OCI-LY1 (cell line): Measurements from ENCODE around the gene SCN8A.
A peak's percentile ranks its signal among the peaks of the same experiment; 100 is the strongest.

ENCODE experiments used
- H2AFZ ChIP-seq: fragments of 200-600 bp; sonication (generic), shearing (Covaris generic); 2 replicates; pipeline ENCODE4 v1.6.0; 2014; ENCODE audit warnings: antibody characterized with exemption, mild to moderate bottlenecking, low read length
- H3F3A ChIP-seq: fragments of 200-600 bp; sonication (generic), shearing (Covaris generic); 2 replicates; pipeline ENCODE4 v1.6.0; 2014; ENCODE audit warnings: mild to moderate bottlenecking, antibody characterized with exemption, low read length, moderate library complexity; ENCODE audit not compliant: insufficient read depth
- H3K27ac ChIP-seq: fragments of 200-600 bp; sonication (generic); 2 replicates; pipeline ENCODE4 v1.5.1; 2014; ENCODE audit warnings: low read length, mixed run types, mild to moderate bottlenecking, low read depth; ENCODE audit not compliant: poor library complexity, severe bottlenecking
- H3K27me3 ChIP-seq: fragments of 200-600 bp; sonication (generic); 2 replicates; pipeline ENCODE4 v1.6.0; 2014; ENCODE audit warnings: antibody characterized with exemption, mild to moderate bottlenecking, low read length, moderate library complexity; ENCODE audit not compliant: insufficient read depth
- H3K36me3 ChIP-seq: fragments of 200-600 bp; sonication (generic); 2 replicates; pipeline ENCODE4 v1.6.1; 2014; ENCODE audit warnings: mild to moderate bottlenecking, antibody characterized with exemption, low read length, moderate library complexity, mixed read lengths; ENCODE audit not compliant: insufficient read depth
- H3K4me1 ChIP-seq: fragments of 200-600 bp; sonication (generic); 2 replicates; pipeline ENCODE4 v1.5.1; 2014; ENCODE audit warnings: mild to moderate bottlenecking, low read length, moderate library complexity; ENCODE audit not compliant: insufficient read depth, severe bottlenecking
- H3K4me2 ChIP-seq: fragments of 200-600 bp; sonication (generic), shearing (Covaris generic); 2 replicates; pipeline ENCODE4 v1.6.1; 2014; ENCODE audit warnings: low read length
- H3K4me3 ChIP-seq: fragments of 200-600 bp; sonication (generic); 2 replicates; pipeline ENCODE4 v1.5.1; 2014; ENCODE audit warnings: low read length, low read depth, mild to moderate bottlenecking, mixed read lengths; ENCODE audit not compliant: poor library complexity, severe bottlenecking
- H3K79me2 ChIP-seq: fragments of 200-600 bp; shearing (Covaris generic); 2 replicates; pipeline ENCODE4 v1.6.1; 2016; ENCODE audit warnings: mixed run types, low read length, mixed read lengths; ENCODE audit not compliant: insufficient read depth
- H3K9ac ChIP-seq: fragments of 200-600 bp; sonication (generic), shearing (Covaris generic); 2 replicates; pipeline ENCODE4 v1.6.1; 2014; ENCODE audit warnings: mild to moderate bottlenecking, low read length, mixed read lengths
- H3K9me2 ChIP-seq: fragments of 200-600 bp; sonication (generic), shearing (Covaris generic); 2 replicates; pipeline ENCODE4 v1.6.1; 2014; ENCODE audit warnings: low read depth, mild to moderate bottlenecking, low read length, mixed read lengths
- H3K9me3 ChIP-seq: fragments of 200-600 bp; shearing (Covaris generic); 2 replicates; pipeline ENCODE4 v1.6.1; 2014; ENCODE audit warnings: low read length, mixed read lengths
- H4K20me1 ChIP-seq: fragments of 200-600 bp; sonication (generic), shearing (Covaris generic); 2 replicates; pipeline ENCODE4 v1.6.0; 2016; ENCODE audit warnings: mild to moderate bottlenecking, low read length; ENCODE audit not compliant: insufficient read depth
- CTCF ChIP-seq: fragments of 200-600 bp; sonication (generic), shearing (Covaris generic); IDR thresholded peaks from 2 replicates; pipeline ENCODE4 v1.5.1; 2017; ENCODE audit warnings: mild to moderate bottlenecking, antibody characterized with exemption, low read length, moderate library complexity, mixed read lengths
- EZH2 ChIP-seq: fragments of 200-600 bp; sonication (generic), shearing (Covaris generic); IDR thresholded peaks from 2 replicates; pipeline ENCODE4 v1.8.0; 2017; ENCODE audit warnings: borderline replicate concordance, mixed run types, mild to moderate bottlenecking, antibody characterized with exemption, low read length, moderate library complexity, mixed read lengths

SCN8A gene

GRCh38 chr12:51820526-51821439 is 229.8 kb downstream of the SCN8A start:
- H3K9me2 ChIP-seq, result no peaks in the 10 kb centered on the region
- no peak overlapping the region for H2AFZ ChIP-seq
- no peaks in the 10 kb centered on the region for H3K4me1 ChIP-seq
- H3K27ac ChIP-seq, result no peak overlapping the region
- TF ChIP-seq CTCF, result peak; percentile 23
- TF ChIP-seq EZH2, result no peak
- H3K79me2 ChIP-seq, result no peaks in the 10 kb centered on the region
- H4K20me1 ChIP-seq, result no peaks in the 10 kb centered on the region
- no peaks in the 10 kb centered on the region for H3K36me3 ChIP-seq
- no peaks in the 10 kb centered on the region for H3K9me3 ChIP-seq
- peak overlapping the region; percentile 41; the same call in 1 of the 2 replicates for H3K4me2 ChIP-seq
- no peak overlapping the region for H3K9ac ChIP-seq
- H3K4me3 ChIP-seq, result peak overlapping the region; percentile 43
- no peaks in the 10 kb centered on the region; the same call in 1 of the 2 replicates for H3K27me3 ChIP-seq
- H3F3A ChIP-seq, result no peaks in the 10 kb centered on the region

- no peaks in the 10 kb centered on the region for H3K9me2 ChIP-seq
- no peak overlapping the region for H3K9ac ChIP-seq
- peak overlapping the region; percentile 43 for H3K4me3 ChIP-seq
- no peaks in the 10 kb centered on the region for H3K9me3 ChIP-seq
- no peaks in the 10 kb centered on the region for H3K79me2 ChIP-seq
- no peak overlapping the region for H3K27ac ChIP-seq
- H2AFZ ChIP-seq, result no peak overlapping the region
- no peaks in the 10 kb centered on the region; the same call in 1 of the 2 replicates for H3K27me3 ChIP-seq
- TF ChIP-seq EZH2 (no peak), CTCF (no peak)
- H3K4me2 ChIP-seq, result no peak overlapping the region
- H3F3A ChIP-seq, result no peaks in the 10 kb centered on the region
- H3K4me1 ChIP-seq, result no peaks in the 10 kb centered on the region
- H4K20me1 ChIP-seq, result no peaks in the 10 kb centered on the region
- no peaks in the 10 kb centered on the region for H3K36me3 ChIP-seq
Observed at GRCh38 chr12:51821440-51822260, 230.6 kb downstream of the SCN8A start.

- Histone ChIP-seq H3K27me3 (no peaks in the 10 kb centered on the region; the same call in 1 of the 2 replicates), H2AFZ (no peak overlapping the region), H3F3A (no peaks in the 10 kb centered on the region), H3K9me3 (no peaks in the 10 kb centered on the region), H3K4me2 (no peak overlapping the region), H3K9me2 (no peaks in the 10 kb centered on the region), H3K36me3 (no peaks in the 10 kb centered on the region), H3K9ac (no peak overlapping the region), H3K4me3 (no peak overlapping the region), H3K27ac (no peak overlapping the region), H4K20me1 (no peaks in the 10 kb centered on the region), H3K4me1 (no peaks in the 10 kb centered on the region), H3K79me2 (no peaks in the 10 kb centered on the region)
- no peak for TF ChIP-seq EZH2
Observed at GRCh38 chr12:51822261-51822616, 231.2 kb downstream of the SCN8A start.
